HG03354 (cell line): ENCODE results near the gene NRXN3.

ENCODE experiments used
- ATAC-seq: cut with Tn5 transposase; IDR thresholded peaks from one replicate; pipeline ENCODE4 v1.9.1; 2021; ENCODE audit warnings: mild to moderate bottlenecking; ENCODE audit not compliant: unreplicated experiment, poor library complexity, severe bottlenecking

NRXN3 gene

GRCh38 chr14:79852950-79853744, 1683.0 kb downstream of the NRXN3 start:
- no peak for ATAC-seq

GRCh38 chr14:79855789-79856188, 1685.6 kb downstream of the NRXN3 start:
- ATAC-seq, result no peak

- no peak for ATAC-seq
Observed at GRCh38 chr14:79856381-79856780, 1686.2 kb downstream of the NRXN3 start.

GRCh38 chr14:79861111-79861510, 1690.9 kb downstream of the NRXN3 start:
- ATAC-seq, result no peak

GRCh38 chr14:79862045-79862444, 1691.9 kb downstream of the NRXN3 start:
- no peak for ATAC-seq

- no peak for ATAC-seq
Observed at GRCh38 chr14:79871136-79871535, 1701.0 kb downstream of the NRXN3 start.

- no peak for ATAC-seq
Observed at GRCh38 chr14:79878229-79878628, 1708.1 kb downstream of the NRXN3 start.

- ATAC-seq, result no peak
Observed at GRCh38 chr14:79878785-79879184, 1708.6 kb downstream of the NRXN3 start.

- no peak for ATAC-seq
Observed at GRCh38 chr14:79881299-79881698, 1711.1 kb downstream of the NRXN3 start.

GRCh38 chr14:79890527-79890926, 1720.4 kb downstream of the NRXN3 start:
- ATAC-seq, result no peak

GRCh38 chr14:79896009-79896408, 1725.8 kb downstream of the NRXN3 start:
- no peak for ATAC-seq

- ATAC-seq, result no peak
Observed at GRCh38 chr14:79899610-79900009, 1729.4 kb downstream of the NRXN3 start.

- ATAC-seq, result no peak
Observed at GRCh38 chr14:79904497-79904896, 1734.3 kb downstream of the NRXN3 start.

GRCh38 chr14:79906994-79907393, 1736.8 kb downstream of the NRXN3 start:
- ATAC-seq, result no peak

GRCh38 chr14:79910086-79910485, 1739.9 kb downstream of the NRXN3 start:
- ATAC-seq, result no peak

- no peak for ATAC-seq
Observed at GRCh38 chr14:79911744-79912143, 1741.6 kb downstream of the NRXN3 start.

- no peak for ATAC-seq
Observed at GRCh38 chr14:79914595-79914994, 1744.4 kb downstream of the NRXN3 start.

GRCh38 chr14:79915406-79915805, 1745.2 kb downstream of the NRXN3 start:
- no peak for ATAC-seq

GRCh38 chr14:79916281-79916680, 1746.1 kb downstream of the NRXN3 start:
- no peak for ATAC-seq

GRCh38 chr14:79916892-79917291, 1746.7 kb downstream of the NRXN3 start:
- ATAC-seq, result no peak
